ENCODE measurements around the gene GNA14. TPM values are rescaled to one million over a fixed set of nuclear protein-coding genes. Genes with fewer than 3 reads are reported as not detected.

Gene GNA14
- total and polyA plus RNA-seq, 8 donors, result 4.3 to 12.8 (median 10.1) TPM

- Histone ChIP-seq H3K36me3 (peaks cover 0 to 6% of the 10 kb centered on the region in 2 donors), H3K9me3 (no peaks in the 10 kb centered on the region), H3K27me3 (no peaks in the 10 kb centered on the region), H3K4me1 (no peaks in the 10 kb centered on the region), H3K4me3 (no peak overlapping the region), H3K27ac (no peak overlapping the region)
- no peak for ATAC-seq
- intact Hi-C loops (cut with DNase I), result no loop called here
- TF ChIP-seq CTCF (IDR thresholded peaks at IDR 0.05), result no peak
- no peak for DNase-seq
Measured at GRCh38 chr9:77386187-77386586, 261.9 kb downstream of the GNA14 start.

- ATAC-seq, result no peak
- TF ChIP-seq CTCF (IDR thresholded peaks at IDR 0.05), result no peak
Measured at GRCh38 chr9:77384406-77384805, 263.7 kb downstream of the GNA14 start.

GRCh38 chr9:77375956-77376532, 272.1 kb downstream of the GNA14 start:
- Histone ChIP-seq H3K9me3 (no peaks in the 10 kb centered on the region), H3K4me1 (no peaks in the 10 kb centered on the region), H3K27me3 (no peaks in the 10 kb centered on the region), H3K4me3 (no peak overlapping the region), H3K27ac (no peak overlapping the region), H3K36me3 (peaks cover 0 to 5% of the 10 kb centered on the region in 2 donors)
- intact Hi-C loops (cut with DNase I), result no loop called here
- no peak for TF ChIP-seq CTCF (IDR thresholded peaks at IDR 0.05)
- DNase-seq, result no peak
- ATAC-seq, result no peak

More at GRCh38 chr9:77384406-77384805, 263.7 kb downstream of the GNA14 start:
- Histone ChIP-seq H3K4me1 (no peaks in the 10 kb centered on the region), H3K36me3 (peaks cover 0 to 6% of the 10 kb centered on the region in 2 donors), H3K27ac (no peak overlapping the region), H3K4me3 (no peak overlapping the region), H3K9me3 (no peaks in the 10 kb centered on the region), H3K27me3 (no peaks in the 10 kb centered on the region)
- intact Hi-C loops (cut with DNase I), result no loop called here
- no peak for DNase-seq

- DNase-seq, result no peak
Measured at GRCh38 chr9:77374266-77374665, 273.9 kb downstream of the GNA14 start.

More at GRCh38 chr9:77374266-77374665, 273.9 kb downstream of the GNA14 start:
- TF ChIP-seq CTCF (IDR thresholded peaks at IDR 0.05), result no peak
- Histone ChIP-seq H3K36me3 (peaks cover 0 to 22% of the 10 kb centered on the region in 2 donors), H3K4me3 (no peak overlapping the region), H3K4me1 (no peaks in the 10 kb centered on the region), H3K9me3 (no peaks in the 10 kb centered on the region), H3K27me3 (no peaks in the 10 kb centered on the region), H3K27ac (no peak overlapping the region)
- ATAC-seq, result no peak
- intact Hi-C loops (cut with DNase I), result no loop called here
